H1 (cell line): Measurements from ENCODE around the gene NCL. TPM values are rescaled to one million over a fixed set of nuclear protein-coding genes. Genes with fewer than 3 reads are reported as not detected.

Source experiments
- CBX5 ChIP-seq: fragments of 300-800, 300-1000 bp; sonication (generic); IDR thresholded peaks from 2 replicates; pipeline ENCODE4 v1.7.1; 2016; ENCODE audit warnings: antibody characterized with exemption, low read length, low read depth
- CHD7 ChIP-seq: fragments of 300-600 bp; sonication (generic); IDR thresholded peaks from 2 replicates; pipeline ENCODE4 v1.7.1; 2012; ENCODE audit warnings: low read length, moderate library complexity, mild to moderate bottlenecking, inconsistent platforms; ENCODE audit not compliant: insufficient replicate concordance
- CTBP2 ChIP-seq: IDR thresholded peaks from 2 replicates; pipeline ENCODE4 v1.7.0; 2011; ENCODE audit warnings: borderline replicate concordance, mild to moderate bottlenecking, moderate library complexity, mixed read lengths, low read length; ENCODE audit not compliant: insufficient read depth, insufficient read length
- E2F6 ChIP-seq: IDR thresholded peaks from 2 replicates; pipeline ENCODE4 v1.6.1; 2012; ENCODE audit warnings: inconsistent platforms
- GTF2F1 ChIP-seq: IDR thresholded peaks from 2 replicates; pipeline ENCODE4 v1.6.1; 2012; ENCODE audit warnings: low read depth, low read length, improper control_type of control experiment, borderline replicate concordance
- HDAC6 ChIP-seq: IDR thresholded peaks from one replicate; pipeline ENCODE4 v1.7.1; 2012; ENCODE audit warnings: low read depth, mild to moderate bottlenecking, inconsistent platforms, low read length, moderate library complexity
- JUND ChIP-seq: IDR thresholded peaks from 2 replicates; pipeline ENCODE4 v1.6.1; 2011; ENCODE audit warnings: mild to moderate bottlenecking, improper control_type of control experiment, low read length
- MAFK ChIP-seq: IDR thresholded peaks from 2 replicates; pipeline ENCODE4 v1.6.1; 2012; ENCODE audit warnings: low read depth, mild to moderate bottlenecking, improper control_type of control experiment, low read length
- PHF8 ChIP-seq: fragments of 200-600 bp; sonication (generic); conservative IDR thresholded peaks from 2 replicates; pipeline ENCODE4 v1.7.1; 2012; ENCODE audit warnings: low read depth, mild to moderate bottlenecking, inconsistent platforms, low read length, moderate library complexity
- RXRA ChIP-seq: IDR thresholded peaks from 2 replicates; pipeline ENCODE4 v1.6.1; 2011; ENCODE audit warnings: low read depth, mild to moderate bottlenecking, low read length, moderate library complexity; ENCODE audit not compliant: insufficient read depth
- ZNF274 ChIP-seq: IDR thresholded peaks from 2 replicates; pipeline ENCODE4 v1.7.0; 2012; ENCODE audit warnings: low read length, borderline replicate concordance; ENCODE audit errors: extremely low read depth
- polyA plus RNA-seq, 7 experiments: library from polyadenylated mRNA; depleted of rRNA in 3 of 7; stranded (reverse) in 5 of 7; unstranded in 2 of 7; fragments of >200 nt in 5 of 7; fragments of 200-250 nt in 2 of 7; gene quantifications; 1 replicate in 5 of 7; 2 replicates in 1 of 7; 4 replicates in 1 of 7; pipeline versions ENCODE4 v1.2.1 to v1.2.3, GENCODE V29; 2011 to 2013; ENCODE audit warnings: missing spikeins in 2 of 7, mixed read lengths in 2 of 7
- total RNA-seq: library from RNA; stranded (reverse); fragmentation: NEBNext Ultra II Directional; extraction: Animal tissue kit (Norgen Biotek cat#: 25700); gene quantifications from 2 replicates; pipeline ENCODE4 v1.2.1, GENCODE V29; 2021

The NCL gene
- total and polyA plus RNA-seq, 2 of the 8 experiments (the other 6 are each of a cell fraction or from before 2014, with no cell fraction given) = 61.2 to 1,478 TPM

GRCh38 chr2:231512222-231512621 lies 47.9 kb upstream of the NCL start (continued):
- no peak for TF ChIP-seq CHD7
- TF ChIP-seq GTF2F1 = no peak
- no peak for TF ChIP-seq HDAC6
- TF ChIP-seq RXRA = no peak
- TF ChIP-seq JUND = no peak
- no peak for TF ChIP-seq CTBP2
- TF ChIP-seq CBX5 = no peak
- no peak for TF ChIP-seq PHF8
- TF ChIP-seq ZNF274 = no peak
- TF ChIP-seq E2F6 = no peak
- TF ChIP-seq MAFK = no peak
